ENCODE results near the gene RELN.

Gene RELN

DNA sequence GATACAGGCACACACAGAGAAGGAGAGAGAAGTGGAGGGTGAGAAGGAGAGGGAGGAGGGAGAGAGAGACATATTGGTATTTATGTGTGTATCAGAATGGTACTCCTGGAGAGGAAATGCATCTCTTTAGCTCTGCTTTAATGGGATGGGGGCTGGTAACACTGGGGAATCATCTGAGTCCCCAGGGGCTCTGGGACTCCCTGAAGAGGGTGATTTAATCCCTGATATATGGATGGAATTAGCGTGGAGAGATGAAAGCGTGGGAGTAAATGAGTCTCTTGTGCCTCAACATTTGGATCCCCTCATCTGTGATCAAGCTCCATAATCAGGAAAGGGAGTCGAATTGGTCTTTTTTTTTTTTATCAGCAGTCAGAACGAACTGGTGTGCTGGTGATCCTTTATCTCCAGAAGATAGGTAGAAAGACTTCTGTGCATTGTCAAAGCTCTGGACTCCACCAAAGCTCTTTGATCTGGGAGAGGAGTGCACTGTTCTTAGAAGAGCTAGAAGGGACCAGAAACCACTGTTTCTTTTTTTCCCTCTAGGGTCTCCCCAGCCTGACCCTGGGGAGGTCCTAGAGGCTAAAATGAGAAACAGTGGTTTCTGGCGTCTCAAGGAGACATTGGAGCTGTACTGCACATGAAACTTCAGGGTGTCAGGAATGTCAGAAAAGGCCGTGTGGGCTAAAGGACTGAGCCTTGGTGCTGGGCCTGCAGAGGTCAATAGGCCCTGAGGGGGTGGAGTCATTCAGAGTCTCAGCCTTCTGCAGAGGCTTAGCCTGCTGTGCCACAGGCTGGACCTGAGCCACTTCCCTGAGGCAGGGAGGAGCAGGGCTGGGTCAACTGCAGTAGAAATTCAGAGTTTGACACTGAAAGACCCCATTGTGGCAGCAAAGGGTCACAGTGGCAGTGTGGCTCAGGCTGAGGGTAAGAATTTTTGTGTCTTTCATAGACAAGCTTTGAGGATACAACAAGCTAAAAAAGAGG is 309.0 kb downstream of the RELN start:
- no peak for DNase-seq (ENCODE audit: low spot score)

DNA sequence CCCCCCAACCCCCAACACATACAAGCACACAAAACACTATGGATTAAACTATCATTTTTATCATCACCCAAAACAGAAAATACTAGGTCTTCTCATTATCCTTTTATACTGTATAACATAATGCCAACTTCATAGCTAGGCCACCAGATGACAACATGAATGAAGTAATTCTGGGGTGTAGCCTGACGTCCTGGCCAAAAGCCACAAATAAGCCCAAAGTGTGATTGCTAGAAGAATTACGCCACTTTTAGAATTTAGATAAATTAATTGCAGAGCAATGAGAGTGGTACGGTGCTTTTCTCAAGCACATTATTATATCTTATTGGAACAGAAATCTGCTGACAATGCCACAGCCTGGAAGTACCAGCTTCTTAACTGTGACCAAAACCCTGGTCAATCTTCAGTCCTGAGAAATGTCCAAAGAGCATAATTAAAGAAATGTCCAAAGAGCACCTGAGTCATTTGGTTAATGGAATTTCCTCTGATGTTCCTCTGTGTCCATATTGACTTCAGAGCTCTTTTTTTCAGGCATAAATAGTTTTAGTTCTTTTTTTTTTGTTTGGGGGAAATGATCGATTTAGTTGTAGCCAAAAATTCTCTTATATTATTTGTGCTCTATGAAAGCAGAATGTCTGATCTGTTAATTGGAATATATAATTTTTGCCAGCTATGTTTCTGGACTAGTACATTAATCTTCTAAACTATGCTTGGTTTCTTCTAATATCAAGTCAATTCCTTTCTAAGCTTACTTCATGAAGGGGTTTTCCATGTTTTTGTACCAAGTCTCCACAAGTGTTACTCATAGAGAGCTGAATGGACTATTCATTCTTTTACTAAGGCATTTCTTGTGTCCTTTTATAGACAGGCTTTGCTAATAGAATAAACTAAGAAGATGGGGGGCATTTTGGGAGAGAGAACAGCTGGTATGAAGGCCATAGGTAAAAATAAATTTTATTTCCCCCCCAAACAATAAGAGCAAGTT is 310.0 kb downstream of the RELN start:
- no peak for DNase-seq (ENCODE audit: low spot score)

GRCh38 chr7:103668279-103668941 is 321.0 kb downstream of the RELN start:
- DNase-seq (ENCODE audit: low spot score) = no peak

DNA sequence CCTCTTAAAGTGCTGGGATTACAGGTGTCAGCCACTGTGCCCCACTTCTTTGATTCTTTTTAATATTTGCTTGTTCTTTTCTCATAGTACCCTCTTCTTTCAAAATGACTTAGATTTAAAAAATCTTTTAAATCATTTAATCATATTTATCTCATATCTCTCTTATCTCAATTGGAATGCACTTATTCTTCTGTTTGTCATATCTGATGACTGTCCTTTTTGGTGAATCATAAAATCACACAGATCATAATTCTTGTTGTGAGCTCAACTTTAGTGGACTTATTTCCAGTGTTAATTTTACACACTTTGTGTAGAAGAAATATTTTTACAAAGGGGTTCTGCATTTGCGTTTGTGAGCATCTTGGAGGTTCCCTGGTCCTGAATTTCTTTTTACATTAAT is 323.1 kb downstream of the RELN start:
- no peak for DNase-seq (ENCODE audit: low spot score)

GRCh38 chr7:103664577-103664976 is 324.9 kb downstream of the RELN start:
- no peak for DNase-seq (ENCODE audit: low spot score)

- DNase-seq (ENCODE audit: low spot score) = peak; percentile 11
Measured at GRCh38 chr7:103660455-103661371, 328.7 kb downstream of the RELN start.

DNA sequence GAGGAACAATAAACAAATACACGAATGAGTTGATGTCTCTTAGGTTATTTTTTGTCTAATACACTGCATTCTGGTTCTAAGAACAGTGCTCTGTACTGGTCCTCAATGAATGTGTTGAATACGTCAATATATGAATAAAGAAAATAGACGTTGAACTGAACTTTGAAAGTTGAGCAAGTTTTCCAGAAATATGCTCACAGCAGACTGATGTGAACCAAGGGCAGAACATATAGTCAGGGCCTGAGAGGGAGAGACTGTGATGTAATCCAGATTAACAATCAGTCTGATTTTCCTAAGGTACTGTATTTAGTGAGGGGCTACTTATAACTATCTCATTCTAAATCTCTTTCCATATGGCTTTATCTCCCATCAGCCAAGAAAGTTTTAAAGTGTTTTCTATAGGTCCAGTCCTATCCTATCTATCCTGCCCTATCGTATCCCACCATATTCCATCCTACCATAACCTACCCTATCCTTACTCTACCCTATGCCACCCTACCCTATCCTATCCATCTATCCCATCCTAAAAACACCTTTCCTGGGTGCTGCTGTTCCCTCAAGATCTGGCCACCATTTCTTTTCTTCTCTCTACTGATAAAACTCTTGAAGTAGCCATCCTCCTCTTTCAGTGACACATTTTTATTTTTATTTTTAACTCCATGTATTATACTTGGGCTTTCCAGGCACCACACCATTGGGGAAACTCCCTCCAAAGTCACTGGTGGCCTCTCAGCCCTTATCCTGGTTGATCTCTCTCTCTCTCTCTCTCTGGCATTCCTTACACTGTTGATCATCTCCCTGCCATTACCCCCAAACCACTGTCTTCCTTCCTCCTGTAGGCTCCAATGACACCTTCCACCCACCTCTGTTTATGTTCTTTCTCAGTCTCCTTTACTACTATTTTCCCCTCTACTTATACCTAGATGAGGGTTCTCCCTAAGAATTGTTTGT is 331.1 kb downstream of the RELN start:
- DNase-seq (ENCODE audit: low spot score) = no peak

DNA sequence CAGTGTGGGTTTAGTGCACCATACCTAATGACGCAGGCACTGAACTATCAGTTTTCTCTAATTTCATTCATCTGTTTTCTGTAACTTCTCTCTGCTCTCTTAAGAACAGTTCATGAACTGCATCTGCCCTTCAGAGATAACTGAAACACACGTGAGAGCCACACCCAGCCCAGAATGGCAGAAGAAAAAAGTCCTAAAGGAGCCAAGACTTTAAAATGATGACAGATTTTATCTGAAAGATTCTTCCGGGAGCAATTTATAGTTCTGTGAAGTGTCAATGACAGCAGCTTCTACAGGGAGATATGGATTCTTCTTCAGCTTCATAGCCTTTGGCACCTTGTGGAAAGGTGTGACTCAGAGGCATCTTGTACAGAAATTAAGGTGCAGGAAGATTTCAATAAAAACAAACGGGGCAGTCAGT is 332.0 kb downstream of the RELN start:
- DNase-seq (ENCODE audit: low spot score) = no peak

GRCh38 chr7:103656221-103656620 is 333.2 kb downstream of the RELN start:
- DNase-seq (ENCODE audit: low spot score) = no peak

- DNase-seq (ENCODE audit: low spot score) = no peak
Measured at GRCh38 chr7:103651593-103652377, 337.7 kb downstream of the RELN start.

DNA sequence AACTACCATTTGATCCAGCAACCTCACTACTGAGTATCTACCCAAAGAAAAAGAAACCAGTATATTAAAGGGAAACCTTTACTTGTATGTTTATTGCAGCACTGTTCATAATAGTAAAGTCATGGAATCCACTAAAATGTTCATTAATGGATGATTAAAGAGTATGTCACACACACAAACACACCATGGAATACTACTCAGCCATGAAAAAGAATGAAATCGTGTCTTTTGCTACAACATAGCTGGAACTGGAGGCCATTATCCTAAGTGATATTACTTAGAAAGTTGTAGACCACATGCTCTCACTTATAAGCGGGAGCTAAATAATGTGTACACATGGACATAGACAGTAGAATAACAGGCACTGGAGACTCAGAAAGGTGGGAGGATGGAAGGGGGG is 340.4 kb downstream of the RELN start:
- no peak for DNase-seq (ENCODE audit: low spot score)

DNA sequence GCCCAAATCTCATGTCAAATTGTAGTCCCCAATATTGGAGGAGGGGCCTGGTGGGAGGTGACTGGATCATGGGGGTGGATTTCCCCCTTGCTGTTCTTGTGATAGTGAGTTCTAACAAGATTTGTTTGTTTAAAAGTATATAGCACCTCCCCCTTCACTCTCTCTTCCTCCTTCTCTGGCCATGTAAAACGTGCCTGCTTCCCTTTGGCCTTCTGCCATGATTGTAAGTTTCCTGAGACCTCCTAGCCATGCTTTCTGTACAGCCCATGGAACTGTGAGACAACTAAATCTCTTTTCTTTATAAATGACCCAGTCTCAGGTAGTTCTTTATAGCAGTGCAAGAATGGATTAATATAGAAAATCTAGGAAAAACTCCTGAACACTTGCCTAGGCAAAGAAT is 341.3 kb downstream of the RELN start:
- no peak for DNase-seq (ENCODE audit: low spot score)

GRCh38 chr7:103644319-103644718 is 345.1 kb downstream of the RELN start:
- no peak for DNase-seq (ENCODE audit: low spot score)

DNA sequence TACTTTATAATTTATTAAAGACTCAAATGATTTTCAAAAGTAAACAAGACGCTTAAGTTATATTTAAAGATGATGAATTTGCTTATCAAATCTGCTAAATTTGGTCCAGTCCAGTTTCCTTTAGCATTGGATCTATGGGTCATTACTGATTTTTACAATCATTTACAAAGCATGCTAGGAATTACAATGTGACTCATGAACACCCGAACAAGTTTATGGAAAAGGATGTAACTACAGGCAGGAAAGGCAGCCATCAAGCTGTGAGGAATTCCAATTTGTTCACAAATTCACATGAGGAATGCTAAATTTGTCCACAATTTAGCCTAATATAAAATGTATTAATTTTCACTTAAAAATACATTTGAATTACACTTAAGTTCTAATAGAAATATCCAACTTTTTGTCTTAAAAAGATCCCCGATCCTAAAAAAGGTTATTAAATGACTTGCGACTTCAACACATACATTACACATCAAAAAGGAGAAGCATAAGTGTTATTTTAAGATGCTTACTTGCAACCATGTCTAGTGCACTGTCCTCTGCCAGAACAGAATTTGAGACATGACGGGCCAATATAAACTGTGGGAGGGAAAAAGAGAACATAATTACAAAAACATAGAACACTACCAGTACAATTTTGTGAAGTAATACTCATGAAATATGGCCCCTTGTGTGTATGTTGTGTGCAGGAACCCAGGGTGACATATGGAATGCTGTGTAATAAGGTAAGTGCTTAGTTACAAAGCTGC is 349.3 kb downstream of the RELN start:
- peak; percentile 23 for DNase-seq (ENCODE audit: low spot score)

GRCh38 chr7:103637726-103638125 is 351.7 kb downstream of the RELN start:
- no peak for DNase-seq (ENCODE audit: low spot score)

GRCh38 chr7:103637094-103637493 is 352.4 kb downstream of the RELN start:
- DNase-seq (ENCODE audit: low spot score) = peak; percentile 44

GRCh38 chr7:103636153-103636552 is 353.3 kb downstream of the RELN start:
- no peak for DNase-seq (ENCODE audit: low spot score)

GRCh38 chr7:103632972-103633371 is 356.5 kb downstream of the RELN start:
- no peak for DNase-seq (ENCODE audit: low spot score)
